HG03060 (cell line): ENCODE data around the gene GAB1.

Source experiments
- ATAC-seq: cut with Tn5 transposase; IDR thresholded peaks from one replicate; pipeline ENCODE4 v1.9.1; 2021; ENCODE audit warnings: low read depth, moderate number of reproducible peaks; ENCODE audit not compliant: unreplicated experiment

GAB1 gene

DNA sequence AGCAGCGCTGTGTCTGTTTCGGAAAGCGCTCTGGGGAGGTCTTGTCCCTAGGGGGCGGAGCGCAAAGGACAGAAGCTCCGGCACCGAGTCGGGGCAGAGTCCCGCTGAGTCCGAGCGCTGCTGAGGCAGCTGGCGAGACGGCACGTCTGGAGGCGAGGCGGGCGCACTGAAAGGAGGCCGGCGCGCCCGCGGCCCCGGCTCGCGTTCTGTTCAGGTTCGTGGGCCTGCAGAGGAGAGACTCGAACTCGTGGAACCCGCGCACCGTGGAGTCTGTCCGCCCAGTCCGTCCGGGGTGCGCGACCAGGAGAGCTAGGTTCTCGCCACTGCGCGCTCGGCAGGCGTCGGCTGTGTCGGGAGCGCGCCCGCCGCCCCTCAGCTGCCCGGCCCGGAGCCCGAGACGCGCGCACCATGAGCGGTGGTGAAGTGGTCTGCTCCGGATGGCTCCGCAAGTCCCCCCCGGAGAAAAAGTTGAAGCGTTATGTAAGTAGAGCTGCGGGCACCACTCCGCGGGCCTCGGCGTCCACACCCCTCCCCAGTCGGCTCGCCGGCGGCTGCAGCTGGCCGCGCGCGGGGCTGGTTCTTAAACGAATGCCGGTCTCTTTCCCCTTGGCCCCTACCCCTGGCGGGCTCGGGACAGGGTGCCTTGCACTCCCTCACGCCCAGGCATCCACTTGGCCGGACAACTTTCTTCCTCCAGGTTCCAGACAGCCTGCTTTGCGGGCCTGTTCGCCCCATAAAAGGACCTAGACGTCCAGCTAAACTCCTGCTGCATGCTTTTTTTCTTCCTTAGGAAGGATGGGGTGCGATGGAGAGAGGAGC lies at the start of gene GAB1:
TSS of gene GAB1 (plus strand) at position 96 of the 819 bp plus-strand sequence. CDS start at position 409, 313 bp downstream.
- ATAC-seq, result peak; percentile 50

DNA sequence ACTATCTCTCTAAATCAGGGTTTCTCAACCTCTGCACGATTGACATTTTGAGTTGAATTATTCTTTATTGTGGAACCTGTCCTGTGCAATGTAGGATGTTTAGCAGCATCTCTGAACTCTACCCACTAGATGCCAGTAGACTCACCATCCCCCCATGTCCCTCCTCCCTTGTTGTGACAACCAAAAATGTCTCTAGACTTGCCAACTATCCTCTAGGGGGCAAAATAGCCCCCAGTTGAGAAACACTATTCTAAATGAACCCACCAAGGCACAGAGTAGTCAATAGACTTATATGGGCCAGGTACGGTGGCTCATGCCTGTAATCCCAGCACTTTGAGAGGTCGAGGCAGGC lies 49.1 kb upstream of the GAB1 start:
- no peak for ATAC-seq

DNA sequence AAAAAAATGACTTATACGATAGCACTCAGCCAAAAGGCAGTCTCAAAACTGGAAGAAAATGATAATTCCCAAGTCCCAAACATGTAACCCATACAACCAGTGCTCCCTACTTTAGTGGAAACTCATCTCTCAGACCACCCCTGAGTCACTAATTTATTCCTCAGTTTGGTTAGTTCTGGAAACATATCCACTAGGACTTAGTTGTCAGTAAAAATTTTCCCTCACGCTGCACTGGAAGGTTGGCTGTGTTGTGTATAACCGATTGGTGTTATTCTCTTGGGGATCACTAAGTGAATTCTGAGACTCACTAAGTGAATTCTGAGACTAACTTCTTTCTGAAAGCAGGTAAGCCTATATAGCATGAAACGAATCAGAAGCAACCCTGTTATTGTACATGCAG lies 48.5 kb upstream of the GAB1 start:
- ATAC-seq, result no peak

DNA sequence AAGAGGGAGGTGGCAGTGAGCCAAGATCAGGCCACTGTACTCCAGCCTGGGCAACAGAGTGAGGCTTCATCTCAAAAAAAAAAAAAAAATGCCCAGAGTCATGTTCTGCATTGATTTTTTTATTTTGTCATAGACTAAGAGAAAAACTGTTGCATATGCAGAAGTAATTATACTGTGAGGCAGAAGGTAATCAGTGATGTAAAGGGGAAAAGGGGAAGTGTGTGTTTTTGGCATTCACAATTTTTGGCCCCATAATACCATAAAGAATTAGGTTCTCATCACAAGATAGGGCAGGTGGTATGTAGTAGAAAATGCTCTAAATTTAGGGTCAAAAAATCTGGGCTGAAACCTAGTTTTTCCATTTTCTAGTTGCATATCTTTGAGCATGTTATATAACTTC lies 47.3 kb upstream of the GAB1 start:
- no peak for ATAC-seq

DNA sequence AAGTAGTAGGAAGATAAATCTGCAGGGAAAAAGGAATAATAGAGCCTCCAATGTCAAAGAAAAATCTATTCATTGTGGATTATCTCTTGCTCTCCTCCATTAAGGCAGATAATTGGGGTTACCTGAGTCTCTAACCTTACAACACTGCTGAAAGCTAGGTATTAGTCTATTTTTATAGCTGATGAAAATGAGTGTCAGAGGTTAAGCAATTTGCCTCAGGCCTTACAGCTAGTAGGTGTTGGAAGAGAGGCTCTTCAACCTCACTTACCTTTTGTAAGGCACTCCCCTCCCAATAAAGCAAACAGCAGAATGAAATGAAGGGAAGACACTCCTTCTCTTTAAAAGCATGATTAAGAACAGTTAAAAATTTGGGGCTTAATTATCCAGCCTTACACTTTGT lies 45.4 kb upstream of the GAB1 start:
- no peak for ATAC-seq

DNA sequence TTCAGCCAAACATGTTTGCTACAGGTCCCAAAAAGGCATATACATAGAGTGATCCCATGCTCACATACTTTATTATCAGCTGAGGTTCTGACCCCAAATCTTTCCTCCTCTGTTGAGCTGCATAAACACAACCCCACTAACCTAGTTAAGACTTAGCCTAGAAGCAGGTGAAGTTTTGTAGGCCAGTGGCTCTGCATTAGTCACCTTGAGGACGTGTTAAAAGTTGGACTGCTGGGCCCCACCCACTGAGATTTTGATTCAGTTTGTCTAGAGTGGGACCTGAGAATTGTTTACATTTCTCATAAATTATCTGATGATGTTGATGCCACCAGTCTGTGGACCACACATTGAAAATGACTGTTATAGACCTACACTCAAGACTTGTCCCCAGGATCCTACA lies 43.8 kb upstream of the GAB1 start:
- ATAC-seq, result no peak

DNA sequence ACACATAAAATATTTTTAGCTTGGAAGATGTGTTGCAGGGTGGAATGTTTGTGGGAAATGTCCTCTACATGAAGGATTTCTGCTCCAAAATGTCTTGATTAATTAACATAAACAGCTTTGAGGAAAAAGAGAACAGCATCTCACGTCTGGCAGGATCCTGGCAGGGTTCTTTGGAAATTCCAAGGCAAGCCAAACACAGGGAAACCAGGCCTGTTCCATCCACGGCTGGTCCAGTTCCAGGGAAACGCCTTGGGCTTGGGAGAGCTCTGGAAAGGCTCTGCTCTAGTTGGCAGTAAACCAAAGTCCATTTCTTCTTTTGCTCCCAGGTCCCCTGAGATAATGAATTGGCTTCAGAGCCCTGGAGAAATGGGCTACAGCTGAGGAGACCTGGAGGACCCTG lies 42.4 kb upstream of the GAB1 start:
- no peak for ATAC-seq

DNA sequence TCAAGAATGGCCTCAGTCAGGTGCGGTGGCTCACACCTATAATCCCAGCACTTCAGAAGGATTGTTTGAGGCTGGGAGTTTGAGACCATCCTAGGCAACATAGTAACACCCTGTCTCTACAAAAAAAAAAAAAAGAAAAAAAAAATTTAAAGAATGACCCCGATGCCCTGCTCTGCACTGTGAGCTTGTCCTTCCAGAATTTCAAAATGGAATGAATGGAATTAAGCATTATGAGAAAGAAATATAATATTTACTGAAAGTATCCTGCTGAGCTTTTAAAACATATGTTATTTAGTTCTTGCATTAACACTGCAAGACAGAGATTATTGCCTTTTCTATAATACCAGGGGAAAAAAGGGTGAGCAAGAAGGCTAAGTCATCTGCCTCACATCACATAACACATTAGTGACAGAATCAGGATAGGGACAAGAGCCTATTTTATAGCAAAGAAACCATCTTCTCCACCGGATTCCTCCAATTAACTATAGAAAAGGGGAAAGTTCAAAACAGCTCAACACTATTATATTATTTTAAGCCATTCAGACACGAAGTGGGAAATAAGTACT lies 41.9 kb upstream of the GAB1 start:
- ATAC-seq, result no peak

DNA sequence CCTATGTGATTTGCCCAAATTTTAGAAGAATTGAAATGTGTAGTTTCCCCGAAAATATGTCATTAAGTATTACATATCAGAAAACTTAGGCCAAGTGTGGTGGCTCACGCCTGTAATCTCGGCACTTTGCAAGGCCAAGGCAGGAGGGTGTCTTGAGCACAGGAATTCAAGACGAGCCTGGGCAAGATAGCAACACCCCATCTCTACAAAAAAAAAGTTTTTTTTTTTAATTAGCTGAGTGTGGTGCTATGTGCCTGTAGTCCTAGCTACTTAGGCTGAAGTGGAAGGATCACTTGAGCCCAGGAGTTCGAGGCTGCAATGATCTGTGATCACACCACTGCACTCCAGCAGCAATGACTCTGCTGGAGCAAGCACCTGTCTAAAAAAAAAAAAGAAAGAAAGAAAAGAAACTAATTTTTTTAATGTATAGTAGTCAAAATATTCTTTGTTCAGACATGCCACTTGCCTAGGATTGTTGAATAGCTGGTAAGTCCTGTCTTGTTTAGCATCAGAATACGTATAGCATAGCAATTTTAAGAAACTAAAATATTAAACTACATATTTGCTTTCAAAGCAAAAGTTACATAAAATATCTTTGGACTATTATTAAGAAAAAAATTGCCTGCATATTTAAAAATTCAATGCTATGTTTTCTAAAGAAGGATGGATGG lies 40.1 kb upstream of the GAB1 start:
- ATAC-seq, result no peak

DNA sequence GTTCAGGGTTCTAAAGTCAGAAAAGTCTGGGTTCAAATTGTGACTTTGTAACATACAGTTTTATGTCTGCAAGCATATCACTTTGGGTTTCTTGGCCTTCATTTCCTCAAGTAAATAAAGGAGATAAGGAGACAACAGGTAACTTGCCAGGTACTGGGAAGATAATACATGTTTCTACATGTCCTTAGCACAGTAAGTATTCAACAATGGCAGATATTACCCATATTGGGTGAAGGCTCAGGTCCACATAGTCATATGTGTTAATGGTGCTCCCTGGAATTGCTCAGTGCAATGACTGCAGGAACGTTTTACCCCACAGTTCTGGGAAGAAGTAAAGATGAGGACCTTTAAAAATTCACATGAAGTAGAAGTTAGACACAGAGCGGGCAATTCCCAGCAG lies 35.8 kb upstream of the GAB1 start:
- no peak for ATAC-seq

DNA sequence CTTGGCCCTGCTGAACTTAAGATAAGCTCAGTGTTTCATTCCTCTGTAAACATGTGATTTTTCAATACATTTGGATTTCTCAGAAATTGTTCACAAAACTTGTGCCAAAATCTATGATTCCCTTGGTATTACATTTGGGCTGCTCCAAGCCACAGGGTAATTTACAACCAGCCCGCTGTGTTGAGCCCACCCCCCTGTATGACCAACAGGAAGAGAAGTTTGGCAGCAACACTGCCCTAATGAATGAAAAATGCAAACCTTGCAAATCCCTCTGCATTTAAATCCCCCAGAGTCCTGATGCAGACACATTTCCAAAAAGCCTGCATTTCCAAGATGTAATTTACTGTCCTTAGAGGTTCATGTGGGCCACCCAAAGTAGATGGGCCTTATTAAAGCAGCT lies 34.1 kb upstream of the GAB1 start:
- no peak for ATAC-seq

DNA sequence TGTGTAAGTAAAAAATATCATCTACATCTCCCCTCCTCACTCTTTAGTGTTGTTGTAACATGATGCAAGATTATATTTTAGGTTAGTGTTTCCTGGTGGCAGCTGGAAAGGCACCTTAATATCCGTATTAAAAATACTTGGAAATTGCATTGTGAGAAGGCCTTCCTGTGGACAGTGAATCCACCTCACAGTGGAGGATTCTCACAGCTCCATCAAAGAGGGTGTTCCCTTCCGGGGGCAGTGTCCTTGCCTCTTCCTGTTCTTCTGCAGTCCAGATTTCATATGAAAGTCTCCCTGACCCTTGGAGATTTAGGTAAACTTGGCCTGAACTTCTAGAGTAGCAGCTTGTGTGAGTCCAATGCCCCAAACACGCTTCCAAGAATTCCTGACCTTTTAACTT lies 29.9 kb upstream of the GAB1 start:
- no peak for ATAC-seq

DNA sequence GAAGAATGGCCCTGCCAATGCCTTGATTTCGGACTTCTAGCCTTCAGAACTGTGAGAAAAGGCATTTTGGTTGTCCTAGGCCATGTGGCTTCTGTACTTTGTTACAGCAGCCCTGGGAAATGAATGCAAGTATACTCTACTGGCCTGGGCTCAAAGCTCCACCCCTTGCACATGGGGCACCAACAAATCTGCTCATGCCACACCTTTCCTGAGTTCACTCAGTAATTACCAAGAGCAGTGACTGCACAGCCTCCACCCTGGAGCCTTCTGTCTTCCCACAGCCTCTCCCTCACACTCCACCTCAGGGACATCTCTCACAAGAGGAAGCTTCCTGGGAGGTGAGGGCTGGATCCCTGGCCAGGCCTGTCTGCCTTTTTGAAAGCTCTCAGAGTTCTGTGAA lies 29.1 kb upstream of the GAB1 start:
- ATAC-seq, result no peak

DNA sequence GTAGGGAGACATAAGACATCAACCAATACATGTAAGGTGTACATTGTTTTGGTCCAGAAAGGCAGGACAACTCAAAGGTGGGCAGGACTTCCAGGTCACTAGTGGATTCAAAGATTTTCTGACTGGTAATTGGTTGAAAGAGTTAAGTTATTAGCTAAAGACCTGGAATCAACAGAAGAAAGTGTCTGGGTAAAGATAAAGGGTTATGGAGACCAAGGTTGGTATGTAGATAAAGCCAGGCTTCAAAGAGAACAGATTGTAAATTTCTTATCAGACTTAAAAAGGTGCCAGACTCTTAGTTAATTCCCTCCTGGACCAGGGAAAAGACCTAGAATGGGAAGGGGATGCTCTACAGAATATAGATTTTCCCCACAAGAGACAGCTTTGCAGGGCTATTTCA lies 28.3 kb upstream of the GAB1 start:
- no peak for ATAC-seq

DNA sequence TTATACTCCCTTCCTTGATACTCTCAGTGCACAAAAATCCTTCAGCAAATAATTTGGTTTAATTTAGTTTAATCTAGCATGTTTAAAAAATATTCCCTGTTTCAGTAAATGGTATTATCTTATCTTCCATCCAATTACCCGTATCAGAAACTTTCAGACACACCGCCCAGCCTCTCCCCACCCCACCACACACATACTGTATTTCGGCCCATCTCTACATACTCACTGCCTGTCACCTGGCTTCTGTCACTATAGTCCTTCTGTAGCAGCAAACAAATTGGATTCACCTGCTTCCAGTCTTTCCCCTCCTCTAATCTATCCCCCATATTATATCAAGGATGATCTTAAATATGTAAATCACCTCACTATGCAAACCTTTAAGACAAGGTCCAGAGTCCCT lies 24.8 kb upstream of the GAB1 start:
- no peak for ATAC-seq

DNA sequence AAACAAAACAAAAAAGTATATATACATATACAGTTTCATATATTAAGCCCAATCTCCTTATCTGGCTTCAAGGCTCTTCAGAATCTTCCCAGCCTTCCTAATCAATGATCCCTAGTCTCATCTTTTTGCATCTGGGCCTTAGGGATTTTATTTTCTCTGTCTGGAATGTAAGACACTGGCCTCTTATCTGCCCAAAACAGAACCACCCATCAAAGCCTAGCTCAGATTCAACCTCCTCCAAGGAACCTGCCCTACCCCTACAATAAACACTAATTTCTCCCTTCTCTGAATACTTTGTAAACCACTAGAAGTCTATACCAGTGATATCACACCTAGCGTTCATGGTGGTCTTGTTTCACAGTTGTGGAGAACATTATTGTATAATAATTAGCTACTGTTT lies 23.2 kb upstream of the GAB1 start:
- ATAC-seq, result no peak

DNA sequence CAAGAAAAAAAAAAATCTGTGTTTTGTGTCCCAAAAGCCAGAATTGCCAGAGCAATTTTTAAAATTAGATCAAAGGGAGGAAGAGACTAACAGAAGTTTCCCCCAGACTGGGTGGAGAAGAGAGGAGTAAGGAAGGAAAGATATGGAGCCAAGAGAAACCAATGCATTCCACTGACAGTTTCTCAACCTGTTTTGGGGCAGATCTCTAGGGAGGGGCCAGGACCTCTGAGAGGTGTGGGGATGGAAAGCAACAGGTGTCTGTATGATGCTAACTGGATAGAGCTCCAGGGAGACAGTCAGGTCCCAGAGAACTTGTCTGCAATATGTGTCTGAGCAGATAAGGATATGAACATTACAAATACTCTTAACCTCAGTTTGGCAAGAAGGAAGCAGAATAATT lies 22.7 kb upstream of the GAB1 start:
- no peak for ATAC-seq

DNA sequence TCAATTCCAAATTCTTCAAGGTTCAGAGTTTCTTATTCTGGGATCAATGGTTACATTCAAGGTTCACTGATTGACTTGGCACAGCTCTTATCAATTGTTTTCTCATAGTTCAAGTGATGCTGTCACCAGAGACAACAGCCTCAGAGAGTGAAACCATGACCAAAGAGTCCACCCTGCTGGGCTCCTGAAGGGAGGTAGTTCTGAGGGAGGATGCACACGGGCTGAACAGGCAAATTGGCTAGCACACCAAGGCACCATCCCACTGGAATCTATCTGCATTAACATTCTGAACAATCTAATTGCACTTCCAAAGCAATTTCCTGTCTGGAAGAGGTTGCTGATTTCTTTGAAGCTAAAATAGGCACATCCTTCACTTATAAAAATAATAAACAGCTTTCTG lies 16.6 kb upstream of the GAB1 start:
- no peak for ATAC-seq

DNA sequence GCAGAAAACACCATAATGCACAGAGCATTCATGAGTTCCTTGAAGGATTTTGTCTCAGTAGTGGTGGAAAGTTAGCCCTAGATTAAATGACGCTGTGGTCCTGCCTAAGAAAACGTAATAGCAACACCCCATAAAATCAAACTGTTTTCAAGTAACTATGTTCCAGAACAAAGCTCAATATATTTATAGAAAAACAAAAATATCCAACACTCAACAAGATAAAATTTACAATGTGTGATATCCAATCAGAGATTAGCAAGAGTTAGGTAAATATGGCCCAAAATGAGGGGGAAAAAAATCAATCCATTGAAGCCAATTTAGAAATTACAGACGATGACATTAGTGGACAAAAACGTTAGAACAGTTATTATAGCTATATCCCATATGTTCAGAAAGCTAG lies 9.9 kb upstream of the GAB1 start:
- no peak for ATAC-seq

DNA sequence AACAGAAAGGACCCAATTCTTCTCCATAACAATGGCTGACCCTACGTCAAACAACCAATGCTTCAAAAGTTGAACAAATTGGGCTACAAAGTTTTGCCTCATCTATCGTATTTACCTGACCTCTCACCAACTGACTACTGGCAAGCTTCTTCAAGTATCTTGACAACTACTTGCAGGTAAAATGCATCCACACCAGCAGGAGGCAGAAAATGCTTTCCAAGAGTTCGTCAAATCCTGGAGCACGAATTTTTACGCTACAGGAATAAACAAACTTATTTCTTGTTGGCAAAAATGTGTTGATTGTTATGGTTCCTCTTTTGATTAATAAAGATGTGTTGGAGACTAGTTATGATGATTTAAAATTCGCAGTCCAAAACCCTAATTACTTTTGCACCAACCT lies 6.7 kb upstream of the GAB1 start:
- ATAC-seq, result no peak

DNA sequence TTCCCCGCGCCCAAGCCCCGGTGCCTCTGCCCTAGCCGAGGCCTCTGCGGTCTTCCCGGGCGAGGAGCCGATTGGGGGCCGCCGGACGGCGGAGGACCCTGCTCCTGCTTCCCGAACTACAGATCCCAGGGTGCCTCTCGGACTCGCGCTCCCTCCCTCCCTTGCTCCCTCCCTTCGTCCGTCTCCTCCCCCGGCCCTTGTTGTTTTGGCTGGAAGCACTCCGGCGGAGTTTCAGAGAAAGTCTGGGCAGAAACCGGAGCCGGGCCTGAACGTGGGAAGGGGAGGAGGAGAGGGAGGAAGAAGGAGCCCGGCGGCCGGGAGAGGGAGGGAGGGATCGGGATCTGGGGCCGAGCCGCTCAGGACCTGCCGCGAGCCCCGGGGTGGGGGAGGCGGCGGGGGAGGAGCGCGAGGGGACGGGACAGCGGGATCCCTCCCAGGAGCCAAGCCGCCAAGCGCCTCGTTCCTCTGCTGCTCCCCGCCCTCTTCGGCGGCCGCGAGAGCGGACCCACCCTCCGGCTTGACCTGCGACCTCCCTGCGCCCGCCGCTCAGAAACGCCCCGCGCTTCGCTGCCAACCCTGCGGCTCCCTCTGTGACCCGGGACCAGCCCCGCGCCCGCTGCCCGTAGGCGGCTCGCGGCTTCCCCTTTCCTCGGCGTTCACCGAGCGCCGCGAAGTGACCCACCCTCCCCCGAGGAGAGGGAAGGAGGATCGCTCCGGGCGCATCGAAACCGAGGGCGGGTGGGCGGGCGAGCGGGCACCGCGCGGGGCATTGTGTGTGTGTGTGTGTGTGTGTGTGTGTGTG lies 496 bp upstream of the GAB1 start:
- ATAC-seq, result peak; percentile 20
